Measurements from ENCODE around the gene WDR37.

GRCh38 chr10:1147810-1148209, 91.6 kb downstream of the WDR37 start:
- no peak for TF ChIP-seq TAF1 (IDR thresholded peaks at IDR 0.05; ENCODE audit: low read depth, low read length)
- no peak for TF ChIP-seq POLR2A (IDR thresholded peaks at IDR 0.05; ENCODE audit: low read depth, low read length)
